GM21381 (cell line): ENCODE results near the gene EFCAB9.

ENCODE experiments used
- ATAC-seq: cut with Tn5 transposase; IDR thresholded peaks from one replicate; pipeline ENCODE4 v1.9.1; 2021; ENCODE audit warnings: mild to moderate bottlenecking, moderate library complexity; ENCODE audit not compliant: unreplicated experiment

The EFCAB9 gene

GRCh38 chr5:172165465-172165864 lies 28.5 kb upstream of the EFCAB9 start:
- peak; percentile 46 for ATAC-seq

- no peak for ATAC-seq
Measured at GRCh38 chr5:172166030-172166826, 27.7 kb upstream of the EFCAB9 start.

- no peak for ATAC-seq
Measured at GRCh38 chr5:172167895-172168294, 26.1 kb upstream of the EFCAB9 start.

- ATAC-seq: no peak
Measured at GRCh38 chr5:172168311-172168710, 25.7 kb upstream of the EFCAB9 start.

- no peak for ATAC-seq
Measured at GRCh38 chr5:172169216-172169615, 24.8 kb upstream of the EFCAB9 start.

GRCh38 chr5:172170251-172170701 lies 23.7 kb upstream of the EFCAB9 start:
- no peak for ATAC-seq

- no peak for ATAC-seq
Measured at GRCh38 chr5:172171118-172171517, 22.9 kb upstream of the EFCAB9 start.

- ATAC-seq: no peak
Measured at GRCh38 chr5:172172912-172173563, 20.9 kb upstream of the EFCAB9 start.

GRCh38 chr5:172173564-172174153 lies 20.3 kb upstream of the EFCAB9 start:
- ATAC-seq: no peak

- peak; percentile 51 for ATAC-seq
Measured at GRCh38 chr5:172175263-172175719, 18.7 kb upstream of the EFCAB9 start.

GRCh38 chr5:172177176-172177575 lies 16.8 kb upstream of the EFCAB9 start:
- ATAC-seq: no peak

GRCh38 chr5:172178301-172178987 lies 15.5 kb upstream of the EFCAB9 start:
- ATAC-seq: no peak

GRCh38 chr5:172178991-172179989 lies 14.7 kb upstream of the EFCAB9 start:
- peak; percentile 29 for ATAC-seq

- ATAC-seq: no peak
Measured at GRCh38 chr5:172180936-172181335, 13.0 kb upstream of the EFCAB9 start.

GRCh38 chr5:172182291-172182690 lies 11.7 kb upstream of the EFCAB9 start:
- ATAC-seq: no peak

- no peak for ATAC-seq
Measured at GRCh38 chr5:172183881-172184280, 10.1 kb upstream of the EFCAB9 start.

- no peak for ATAC-seq
Measured at GRCh38 chr5:172185096-172185461, 8.9 kb upstream of the EFCAB9 start.

- ATAC-seq: no peak
Measured at GRCh38 chr5:172186114-172186695, 7.8 kb upstream of the EFCAB9 start.

GRCh38 chr5:172187118-172188032 lies 6.6 kb upstream of the EFCAB9 start:
- peak; percentile 25 for ATAC-seq
